GM19324 (cell line): ENCODE data around the gene EPHA8.

ENCODE experiments used
- ATAC-seq: cut with Tn5 transposase; IDR thresholded peaks from one replicate; pipeline ENCODE4 v1.9.1; 2021; ENCODE audit warnings: mild to moderate bottlenecking, moderate library complexity; ENCODE audit not compliant: unreplicated experiment, low FRiP score

EPHA8 gene

GRCh38 chr1:22563671-22564602 is 648 bp downstream of the EPHA8 start:
- ATAC-seq = no peak

GRCh38 chr1:22566161-22566560 is 2.9 kb downstream of the EPHA8 start:
- no peak for ATAC-seq

GRCh38 chr1:22567197-22567596 is 3.9 kb downstream of the EPHA8 start:
- no peak for ATAC-seq

GRCh38 chr1:22567994-22568393 is 4.7 kb downstream of the EPHA8 start:
- ATAC-seq = no peak

GRCh38 chr1:22569269-22569668 is 6.0 kb downstream of the EPHA8 start:
- no peak for ATAC-seq

- no peak for ATAC-seq
Observed at GRCh38 chr1:22570140-22570909, 7.0 kb downstream of the EPHA8 start.

GRCh38 chr1:22572818-22573217 is 9.5 kb downstream of the EPHA8 start:
- no peak for ATAC-seq

- ATAC-seq = no peak
Observed at GRCh38 chr1:22573237-22573636, 9.9 kb downstream of the EPHA8 start.

GRCh38 chr1:22575532-22576149 is 12.4 kb downstream of the EPHA8 start:
- ATAC-seq = no peak

- no peak for ATAC-seq
Observed at GRCh38 chr1:22576150-22576544, 12.9 kb downstream of the EPHA8 start.

- no peak for ATAC-seq
Observed at GRCh38 chr1:22576617-22577016, 13.3 kb downstream of the EPHA8 start.

- no peak for ATAC-seq
Observed at GRCh38 chr1:22578732-22579361, 15.6 kb downstream of the EPHA8 start.

GRCh38 chr1:22579541-22580155 is 16.4 kb downstream of the EPHA8 start:
- no peak for ATAC-seq

GRCh38 chr1:22582661-22583635 is 19.7 kb downstream of the EPHA8 start:
- no peak for ATAC-seq

- ATAC-seq = no peak
Observed at GRCh38 chr1:22584001-22584562, 20.8 kb downstream of the EPHA8 start.

GRCh38 chr1:22584970-22585369 is 21.7 kb downstream of the EPHA8 start:
- ATAC-seq = no peak

GRCh38 chr1:22585471-22585870 is 22.2 kb downstream of the EPHA8 start:
- no peak for ATAC-seq

GRCh38 chr1:22586356-22587130 is 23.3 kb downstream of the EPHA8 start:
- ATAC-seq = no peak
